RWPE1 (cell line): ENCODE data around the gene NEO1.

Experiments
- CTCF ChIA-PET: fragments of 350-600 bp; sonication (Branson Sonifier 250); formaldehyde crosslinking; extraction: SDS; loops from one replicate; lab custom pipeline; 2021; lab: Yijun Ruan, JAX
- POLR2A ChIA-PET: fragments of 400-600 bp; formaldehyde crosslinking; extraction: SDS; loops from one replicate; lab custom pipeline; 2020; ENCODE audit warnings: antibody characterized with exemption; ENCODE audit not compliant: low non-redundant PET; lab: Yijun Ruan, JAX
- DNase-seq: peaks from one replicate; pipeline ENCODE4 v3.0.0; 2012; ENCODE audit warnings: low spot score
- H3K27ac ChIP-seq: fragments of 450-650 bp; 2 replicates; pipeline ENCODE4 v1.5.1; 2017
- TF ChIP-seq, protein P1 (sequence below): fragments of 450-650 bp; conservative IDR thresholded peaks from 2 replicates; pipeline ENCODE4 v1.5.1; 2017; ENCODE audit warnings: low read depth, mild to moderate bottlenecking

The NEO1 gene

DNA sequence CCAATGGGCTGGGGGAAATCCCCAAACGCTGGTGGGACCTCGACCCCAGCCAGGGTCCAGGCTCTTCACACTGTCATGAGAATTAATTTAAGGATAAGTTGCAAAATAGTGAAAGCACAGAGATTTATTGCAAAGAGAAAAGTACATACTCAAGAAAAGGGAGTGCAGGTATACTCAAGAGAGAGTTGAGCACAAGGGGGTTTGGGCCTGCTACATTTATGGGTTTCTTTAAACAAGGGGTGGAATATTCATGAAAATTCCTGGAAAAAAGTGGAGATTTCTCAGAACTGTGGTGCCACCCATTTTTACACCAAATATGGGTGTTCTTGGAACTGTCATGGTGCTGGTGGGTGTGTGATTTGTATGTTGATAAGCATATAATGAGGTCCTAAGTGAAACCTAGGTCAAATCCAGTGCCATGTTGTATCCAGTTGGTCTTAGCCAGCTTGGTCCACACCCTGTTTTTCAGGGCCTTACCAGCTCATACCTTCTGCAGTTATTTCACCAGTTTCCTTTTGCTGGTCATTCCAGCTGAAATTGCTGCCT lies 32.6 kb upstream of the NEO1 start:
- no peak overlapping the region for H3K27ac ChIP-seq
- ChIA-PET CTCF (no interaction called here), POLR2A (no interaction called here)
- no peak for DNase-seq
- TF ChIP-seq, protein P1, sequence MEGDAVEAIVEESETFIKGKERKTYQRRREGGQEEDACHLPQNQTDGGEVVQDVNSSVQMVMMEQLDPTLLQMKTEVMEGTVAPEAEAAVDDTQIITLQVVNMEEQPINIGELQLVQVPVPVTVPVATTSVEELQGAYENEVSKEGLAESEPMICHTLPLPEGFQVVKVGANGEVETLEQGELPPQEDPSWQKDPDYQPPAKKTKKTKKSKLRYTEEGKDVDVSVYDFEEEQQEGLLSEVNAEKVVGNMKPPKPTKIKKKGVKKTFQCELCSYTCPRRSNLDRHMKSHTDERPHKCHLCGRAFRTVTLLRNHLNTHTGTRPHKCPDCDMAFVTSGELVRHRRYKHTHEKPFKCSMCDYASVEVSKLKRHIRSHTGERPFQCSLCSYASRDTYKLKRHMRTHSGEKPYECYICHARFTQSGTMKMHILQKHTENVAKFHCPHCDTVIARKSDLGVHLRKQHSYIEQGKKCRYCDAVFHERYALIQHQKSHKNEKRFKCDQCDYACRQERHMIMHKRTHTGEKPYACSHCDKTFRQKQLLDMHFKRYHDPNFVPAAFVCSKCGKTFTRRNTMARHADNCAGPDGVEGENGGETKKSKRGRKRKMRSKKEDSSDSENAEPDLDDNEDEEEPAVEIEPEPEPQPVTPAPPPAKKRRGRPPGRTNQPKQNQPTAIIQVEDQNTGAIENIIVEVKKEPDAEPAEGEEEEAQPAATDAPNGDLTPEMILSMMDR = no peak

DNA sequence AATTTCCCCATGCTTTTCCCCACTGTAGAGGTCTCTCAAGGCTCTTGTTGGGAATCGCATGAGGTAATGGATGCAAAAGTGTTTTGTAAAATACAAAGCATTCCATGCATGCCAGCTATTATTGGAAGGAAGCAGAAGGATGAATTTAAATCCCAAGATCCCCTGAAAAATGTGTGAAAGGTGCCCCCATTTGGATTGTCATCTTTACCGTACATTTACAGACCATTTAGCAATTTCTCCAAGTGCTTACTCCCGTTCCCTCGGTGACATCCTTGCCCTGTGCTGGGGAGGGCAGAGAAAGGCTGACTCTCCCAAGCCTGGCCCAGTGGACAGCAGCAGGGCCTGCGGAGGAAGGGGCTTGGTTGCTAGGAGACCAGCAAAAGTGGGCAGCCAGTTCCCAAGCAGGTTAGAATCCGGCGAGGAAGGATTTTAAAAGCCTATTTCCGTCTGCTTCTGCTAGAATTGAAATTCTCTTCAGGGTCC lies 31.1 kb upstream of the NEO1 start:
- CTCF ChIA-PET = no interaction called here
- no peak for DNase-seq
- POLR2A ChIA-PET = no interaction called here
- TF ChIP-seq, protein P1 = no peak
- H3K27ac ChIP-seq = no peak overlapping the region

DNA sequence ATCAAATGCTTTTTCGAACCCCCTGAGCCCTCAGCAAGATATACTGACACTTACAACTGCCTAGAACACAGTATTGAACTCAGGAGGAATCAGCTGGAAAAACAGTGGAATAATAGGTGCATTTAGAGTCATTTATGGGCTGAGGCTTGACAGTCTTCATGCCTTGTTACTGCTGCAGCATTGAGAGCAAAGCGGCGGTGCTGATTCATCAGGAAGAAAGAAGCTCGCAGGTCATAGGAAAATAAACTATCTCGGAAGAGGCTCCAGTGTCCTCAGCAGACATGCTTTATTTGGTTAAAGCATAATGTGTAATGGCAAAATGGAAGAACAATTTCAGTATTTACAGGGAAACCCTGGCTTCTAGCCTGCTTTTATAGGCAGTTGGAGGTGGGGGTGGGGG lies 30.1 kb upstream of the NEO1 start:
- ChIA-PET CTCF (no interaction called here), POLR2A (no interaction called here)
- TF ChIP-seq, protein P1 = no peak
- no peak for DNase-seq
- H3K27ac ChIP-seq = no peak overlapping the region

DNA sequence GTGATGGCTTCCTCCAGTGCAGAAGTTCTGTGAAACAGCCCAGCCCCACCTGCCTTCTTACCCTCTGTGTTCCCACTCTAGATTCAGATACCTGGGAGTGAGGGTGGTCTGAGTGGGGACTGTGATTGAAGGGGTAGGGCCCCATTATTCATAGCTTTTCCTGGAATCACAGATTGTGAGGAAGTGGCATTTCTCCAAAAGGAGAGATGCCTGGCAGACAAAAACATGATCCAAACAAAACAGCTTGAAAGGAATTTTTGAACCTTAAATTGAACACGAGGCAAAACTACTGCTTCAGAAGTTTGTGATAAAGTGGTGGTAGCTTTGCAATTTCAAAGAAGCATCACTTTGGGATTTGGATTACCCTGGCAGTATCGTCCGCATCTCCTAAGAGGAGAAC lies 29.2 kb upstream of the NEO1 start:
- no peak for DNase-seq
- H3K27ac ChIP-seq = no peak overlapping the region
- TF ChIP-seq, protein P1 = no peak
- ChIA-PET POLR2A (no interaction called here), CTCF (no interaction called here)

DNA sequence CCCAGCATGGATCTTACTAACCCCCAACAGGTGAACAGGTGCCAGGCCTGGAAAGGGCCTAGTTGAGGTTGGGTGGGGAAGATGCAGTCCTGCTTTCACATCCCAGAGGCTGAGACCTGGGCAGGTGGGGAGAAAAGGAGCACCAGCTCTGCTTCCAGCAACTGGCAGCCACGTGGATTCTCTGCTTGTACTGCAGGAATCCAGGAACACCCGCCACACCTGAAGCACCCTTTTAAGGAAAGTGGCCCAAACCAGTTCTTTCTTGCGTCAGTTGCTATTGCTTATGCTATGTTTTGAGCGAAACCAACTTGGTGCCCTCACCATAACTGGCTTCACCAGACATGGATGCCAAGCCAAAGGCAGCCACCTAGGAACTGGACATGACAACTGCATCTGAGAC lies 28.1 kb upstream of the NEO1 start:
- CTCF ChIA-PET = interaction anchor here (0.6 kb wide), 1 partner anchor 1876 kb away, joined by 3 read pairs; no protein-coding TSS in a partner anchor
- DNase-seq = no peak
- TF ChIP-seq, protein P1 = no peak
- POLR2A ChIA-PET = no interaction called here
- H3K27ac ChIP-seq = no peak overlapping the region

DNA sequence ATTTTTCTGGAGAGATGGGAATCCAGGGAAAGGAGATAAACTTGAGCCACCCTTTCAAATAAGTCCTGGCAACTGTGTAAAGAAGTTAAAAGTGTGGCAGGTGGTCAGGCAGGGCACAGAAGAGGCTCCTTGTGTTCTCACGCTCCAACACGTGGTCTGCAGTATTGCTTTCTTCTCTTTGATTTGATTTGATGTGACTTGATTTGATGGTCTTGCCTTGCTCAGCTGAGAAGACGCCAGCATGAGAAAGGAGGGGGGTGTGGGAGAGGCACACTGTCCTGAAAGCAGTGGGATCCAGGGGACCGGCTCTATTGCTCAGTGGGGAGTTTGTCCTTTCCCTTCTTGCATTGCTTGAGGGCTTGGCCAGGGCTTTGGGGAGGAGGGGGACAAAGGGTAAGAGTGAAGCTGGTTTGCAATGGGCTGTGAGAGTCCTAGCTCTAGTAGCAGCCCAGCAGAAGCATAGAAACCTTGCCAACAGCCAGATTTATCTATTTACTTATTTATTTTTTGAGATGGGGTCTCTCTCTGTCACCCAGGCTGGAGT lies 25.7 kb upstream of the NEO1 start:
- CTCF ChIA-PET = no interaction called here
- no peak for DNase-seq
- POLR2A ChIA-PET = no interaction called here

More for the DNA sequence above, 25.7 kb upstream of the NEO1 start:
- TF ChIP-seq, protein P1 = no peak
- no peak overlapping the region for H3K27ac ChIP-seq
